Measurements from ENCODE around the gene ENO1.

DNA sequence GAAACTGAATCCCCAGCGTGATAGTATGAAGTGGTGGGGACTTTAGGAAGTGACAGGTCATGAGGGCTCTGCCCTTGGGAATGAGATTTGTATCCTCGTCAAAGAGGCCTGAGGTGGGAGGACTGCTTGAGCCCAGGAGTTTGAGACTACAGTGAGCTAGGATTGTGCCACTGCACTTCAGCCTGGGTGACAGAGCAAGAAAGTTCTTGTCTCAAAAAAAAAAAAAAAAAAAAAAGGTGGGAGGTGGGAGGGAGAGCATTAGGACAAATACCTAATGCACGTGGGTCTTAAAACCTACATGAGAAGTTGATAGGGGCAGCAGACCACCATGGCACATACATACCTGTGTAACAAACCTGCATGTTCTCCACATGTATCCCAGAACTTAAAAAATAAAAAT, 37.1 kb downstream of the ENO1 start:
- TF ChIP-seq, protein P1, sequence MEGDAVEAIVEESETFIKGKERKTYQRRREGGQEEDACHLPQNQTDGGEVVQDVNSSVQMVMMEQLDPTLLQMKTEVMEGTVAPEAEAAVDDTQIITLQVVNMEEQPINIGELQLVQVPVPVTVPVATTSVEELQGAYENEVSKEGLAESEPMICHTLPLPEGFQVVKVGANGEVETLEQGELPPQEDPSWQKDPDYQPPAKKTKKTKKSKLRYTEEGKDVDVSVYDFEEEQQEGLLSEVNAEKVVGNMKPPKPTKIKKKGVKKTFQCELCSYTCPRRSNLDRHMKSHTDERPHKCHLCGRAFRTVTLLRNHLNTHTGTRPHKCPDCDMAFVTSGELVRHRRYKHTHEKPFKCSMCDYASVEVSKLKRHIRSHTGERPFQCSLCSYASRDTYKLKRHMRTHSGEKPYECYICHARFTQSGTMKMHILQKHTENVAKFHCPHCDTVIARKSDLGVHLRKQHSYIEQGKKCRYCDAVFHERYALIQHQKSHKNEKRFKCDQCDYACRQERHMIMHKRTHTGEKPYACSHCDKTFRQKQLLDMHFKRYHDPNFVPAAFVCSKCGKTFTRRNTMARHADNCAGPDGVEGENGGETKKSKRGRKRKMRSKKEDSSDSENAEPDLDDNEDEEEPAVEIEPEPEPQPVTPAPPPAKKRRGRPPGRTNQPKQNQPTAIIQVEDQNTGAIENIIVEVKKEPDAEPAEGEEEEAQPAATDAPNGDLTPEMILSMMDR (IDR thresholded peaks at IDR 0.05), result no peak
- TF ChIP-seq POLR2AphosphoS5 (IDR thresholded peaks at IDR 0.05), result no peak

Measured in upper lobe of left lung (tissue), 4 donors.